SU-DHL-6 (cell line): ENCODE data around the gene HOXB3.

Experiments used
- H2AFZ ChIP-seq: fragments of 200-600 bp; sonication (generic); 2 replicates; pipeline ENCODE4 v1.6.1; 2014; ENCODE audit warnings: low read depth, mild to moderate bottlenecking, moderate library complexity, mixed read lengths, antibody characterized with exemption, low read length; ENCODE audit not compliant: severe bottlenecking
- H3F3A ChIP-seq: fragments of 200-600 bp; shearing (Covaris generic); 2 replicates; pipeline ENCODE4 v1.6.0; 2016; ENCODE audit warnings: antibody characterized with exemption, mild to moderate bottlenecking; ENCODE audit not compliant: insufficient read depth
- H3K27ac ChIP-seq: fragments of 200-600 bp; sonication (generic); 2 replicates; pipeline ENCODE4 v1.5.1; 2016; ENCODE audit warnings: low read depth, mild to moderate bottlenecking, low read length, moderate library complexity, mixed read lengths
- H3K27me3 ChIP-seq: fragments of 200-600 bp; sonication (generic), shearing (Covaris generic); 2 replicates; pipeline ENCODE4 v1.6.0; 2014; ENCODE audit warnings: mild to moderate bottlenecking, low read length
- H3K36me3 ChIP-seq: fragments of 200-600 bp; sonication (generic); 2 replicates; pipeline ENCODE4 v1.6.1; 2014; ENCODE audit warnings: mild to moderate bottlenecking, low read length, mixed read lengths
- H3K4me2 ChIP-seq: fragments of 300-600, 200-600 bp; shearing (Covaris generic), sonication (generic); 2 replicates; pipeline ENCODE4 v1.6.0; 2014; ENCODE audit warnings: low read length, low read depth, mild to moderate bottlenecking; ENCODE audit not compliant: poor library complexity, severe bottlenecking
- H3K4me3 ChIP-seq: fragments of 200-600 bp; sonication (generic); 2 replicates; pipeline ENCODE4 v1.5.1; 2014; ENCODE audit warnings: antibody characterized with exemption, low read length, mild to moderate bottlenecking, mixed read lengths; ENCODE audit not compliant: insufficient read depth, poor library complexity, severe bottlenecking
- H3K79me2 ChIP-seq: fragments of 200-600 bp; sonication (generic); 2 replicates; pipeline ENCODE4 v1.6.1; 2014; ENCODE audit warnings: mild to moderate bottlenecking, low read length, moderate library complexity; ENCODE audit not compliant: insufficient read depth
- H3K9ac ChIP-seq: fragments of 200-600 bp; sonication (generic); 2 replicates; pipeline ENCODE4 v1.7.0; 2014; ENCODE audit warnings: mild to moderate bottlenecking, low read length
- H3K9me2 ChIP-seq: fragments of 200-600 bp; sonication (generic); replicated peaks from 2 replicates; pipeline ENCODE4 v1.6.1; 2014; ENCODE audit warnings: low read length; ENCODE audit not compliant: insufficient read depth
- H3K9me3 ChIP-seq: fragments of 200-600 bp; sonication (generic); 2 replicates; pipeline ENCODE4 v1.6.1; 2014; ENCODE audit warnings: low read length, mixed read lengths; ENCODE audit not compliant: insufficient read depth
- H4K20me1 ChIP-seq: fragments of 200-600 bp; sonication (generic); 2 replicates; pipeline ENCODE4 v1.6.1; 2014; ENCODE audit warnings: low read depth, mild to moderate bottlenecking, antibody characterized with exemption, low read length, moderate library complexity, mixed read lengths
- CTCF ChIP-seq: fragments of 200-600 bp; sonication (generic); IDR thresholded peaks from one replicate; pipeline ENCODE4 v1.5.1; 2017; ENCODE audit warnings: antibody characterized with exemption, mild to moderate bottlenecking, low read length, moderate library complexity; ENCODE audit not compliant: insufficient read depth, poor library complexity, severe bottlenecking
- EZH2phosphoT487 ChIP-seq: fragments of 200-600 bp; sonication (generic), shearing (Covaris generic); conservative IDR thresholded peaks from 2 replicates; pipeline ENCODE4 v1.6.1; 2018; ENCODE audit warnings: mild to moderate bottlenecking, antibody characterized with exemption, low read length, moderate library complexity, mixed read lengths

The HOXB3 gene

GRCh38 chr17:48612456-48612853 is 22.4 kb upstream of the HOXB3 start:
- H3K27me3 ChIP-seq, result no peaks in the 10 kb centered on the region
- no peak overlapping the region for H3K9ac ChIP-seq
- no peak overlapping the region for H2AFZ ChIP-seq
- H4K20me1 ChIP-seq, result no peaks in the 10 kb centered on the region
- no peaks in the 10 kb centered on the region for H3K36me3 ChIP-seq
- no peaks in the 10 kb centered on the region for H3K79me2 ChIP-seq
- no peak for TF ChIP-seq CTCF
- no peak for TF ChIP-seq EZH2phosphoT487
- H3K27ac ChIP-seq, result no peak overlapping the region
- no peak overlapping the region for H3K4me2 ChIP-seq
- H3K9me3 ChIP-seq, result no peaks in the 10 kb centered on the region
- H3K4me3 ChIP-seq, result no peak overlapping the region
- no peaks in the 10 kb centered on the region for H3F3A ChIP-seq
- H3K9me2 ChIP-seq, result no peaks in the 10 kb centered on the region

DNA sequence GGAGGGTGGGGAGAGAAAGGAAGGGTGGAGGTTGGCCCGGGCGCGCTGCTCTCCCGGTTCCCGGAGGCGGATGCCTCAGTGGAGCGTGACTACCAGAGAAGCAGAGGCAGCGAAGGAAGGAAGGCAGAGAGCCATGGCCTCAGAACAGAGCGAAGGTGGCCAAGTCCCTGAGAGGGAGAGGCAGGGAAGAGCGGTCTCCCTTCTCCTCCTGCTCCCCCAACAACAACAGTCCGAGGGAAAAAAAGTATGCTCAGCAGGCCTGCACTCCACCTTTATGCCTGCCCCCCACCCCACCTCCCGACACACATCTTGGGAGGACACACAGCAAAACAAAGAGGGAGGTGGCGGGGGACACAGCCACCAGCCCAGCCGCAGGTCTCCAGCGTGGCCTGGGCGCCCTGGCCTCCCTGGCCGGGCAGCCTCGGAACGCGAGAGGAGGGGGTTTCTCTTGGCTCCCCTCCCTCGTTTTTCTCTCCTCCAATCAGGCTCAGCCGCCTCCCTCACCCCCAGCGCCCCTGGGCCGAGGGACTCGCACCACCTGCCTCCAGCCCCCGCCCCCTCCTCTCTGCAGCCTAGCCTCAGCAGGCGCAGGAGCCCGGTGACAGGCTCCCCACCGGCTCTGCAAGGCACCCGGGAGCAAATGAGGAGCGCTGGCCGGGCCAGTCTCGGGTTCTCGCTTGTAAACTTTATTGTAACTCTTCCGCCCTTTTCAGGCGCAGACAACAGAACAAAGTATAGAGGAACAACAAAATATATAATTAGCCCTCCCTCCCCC is 21.8 kb upstream of the HOXB3 start:
- peak overlapping the region; percentile 73; the same call in 1 of the 2 replicates for H3K9ac ChIP-seq
- TF ChIP-seq EZH2phosphoT487, result no peak
- no peak for TF ChIP-seq CTCF
- H3K27ac ChIP-seq, result no peak overlapping the region
- H3K36me3 ChIP-seq, result no peaks in the 10 kb centered on the region
- H4K20me1 ChIP-seq, result no peaks in the 10 kb centered on the region
- no peaks in the 10 kb centered on the region for H3F3A ChIP-seq
- no peak overlapping the region for H2AFZ ChIP-seq
- no peaks in the 10 kb centered on the region for H3K79me2 ChIP-seq
- no peak overlapping the region for H3K4me3 ChIP-seq
- H3K9me3 ChIP-seq, result no peaks in the 10 kb centered on the region
- no peaks in the 10 kb centered on the region for H3K27me3 ChIP-seq
- peak overlapping the region; percentile 84 for H3K4me2 ChIP-seq
- no peaks in the 10 kb centered on the region for H3K9me2 ChIP-seq

GRCh38 chr17:48611213-48611612 is 21.2 kb upstream of the HOXB3 start:
- Histone ChIP-seq H3K4me2 (peak overlapping the region; percentile 84), H3F3A (no peaks in the 10 kb centered on the region), H3K9me2 (no peaks in the 10 kb centered on the region), H3K4me3 (peak overlapping the region; percentile 68), H4K20me1 (no peaks in the 10 kb centered on the region), H3K9me3 (no peaks in the 10 kb centered on the region), H3K36me3 (no peaks in the 10 kb centered on the region), H2AFZ (peak overlapping the region; percentile 97), H3K27ac (no peak overlapping the region), H3K27me3 (no peaks in the 10 kb centered on the region), H3K9ac (peak overlapping the region; percentile 73), H3K79me2 (no peaks in the 10 kb centered on the region)
- TF ChIP-seq CTCF, result no peak
- no peak for TF ChIP-seq EZH2phosphoT487
